Mesenchymal stem cell (in vitro differentiated cells and primary cell): Measurements from ENCODE around the gene PITX2.
A peak's percentile ranks its signal among the peaks of the same experiment; 100 is the strongest.

Source experiments
- DNase-seq: peaks from one replicate; pipeline ENCODE4 v3.0.0-alpha.2; 2013
- H2AFZ ChIP-seq: one replicate; pipeline ENCODE4 v1.6.1; 2013; ENCODE audit warnings: low read depth, mild to moderate bottlenecking, control low read depth, inconsistent platforms, low read length, moderate library complexity
- H2AK5ac ChIP-seq: 2 replicates; pipeline ENCODE4 v1.6.1; 2013; ENCODE audit warnings: low read length, moderate library complexity, mild to moderate bottlenecking, inconsistent platforms; ENCODE audit not compliant: severe bottlenecking
- H2BK120ac ChIP-seq: one replicate; pipeline ENCODE4 v1.6.1; 2013; ENCODE audit warnings: low read depth, mild to moderate bottlenecking, inconsistent platforms, low read length, moderate library complexity
- H2BK12ac ChIP-seq, 2 experiments: one replicate each; pipeline ENCODE4 v1.6.1; 2013; ENCODE audit warnings: inconsistent platforms in 2 of 2, low read length in 2 of 2, mild to moderate bottlenecking in 2 of 2, moderate library complexity in 2 of 2, control low read depth in 1 of 2
- H2BK15ac ChIP-seq: one replicate; pipeline ENCODE4 v1.6.1; 2013; ENCODE audit warnings: mild to moderate bottlenecking, low read depth, inconsistent platforms; ENCODE audit not compliant: poor library complexity, severe bottlenecking
- H2BK5ac ChIP-seq: 2 replicates; pipeline ENCODE4 v1.6.1; 2013; ENCODE audit warnings: low read depth, mild to moderate bottlenecking, low read length, control low read depth, inconsistent platforms; ENCODE audit not compliant: poor library complexity, severe bottlenecking
- H3K14ac ChIP-seq, 2 experiments: one replicate each; pipeline ENCODE4 v1.6.1; 2013; ENCODE audit warnings: inconsistent platforms in 2 of 2, low read length in 2 of 2, control low read depth in 1 of 2, mild to moderate bottlenecking in 1 of 2, moderate library complexity in 1 of 2
- H3K18ac ChIP-seq, 2 experiments: one replicate each; pipeline ENCODE4 v1.6.1; 2013; ENCODE audit warnings: inconsistent platforms in 2 of 2, low read length in 2 of 2, control low read depth in 1 of 2, low read depth in 1 of 2, mild to moderate bottlenecking in 1 of 2
- H3K23ac ChIP-seq, 2 experiments: one replicate each; pipeline ENCODE4 v1.6.1; 2013; ENCODE audit warnings: inconsistent platforms in 2 of 2, low read length in 2 of 2, mild to moderate bottlenecking in 2 of 2, moderate library complexity in 2 of 2, control low read depth in 1 of 2
- H3K27ac ChIP-seq: 2 replicates; pipeline ENCODE4 v1.5.1; 2013; ENCODE audit warnings: mild to moderate bottlenecking, moderate library complexity, low read length, control low read depth, inconsistent platforms; ENCODE audit not compliant: poor library complexity, severe bottlenecking
- H3K27me3 ChIP-seq, 2 experiments: 2 replicates each; pipeline versions ENCODE4 v1.6.1 to v1.7.0; 2013; ENCODE audit warnings: low read length in 2 of 2, mild to moderate bottlenecking in 2 of 2, moderate library complexity in 2 of 2, control low read depth in 1 of 2, inconsistent platforms in 1 of 2; ENCODE audit not compliant: control insufficient read depth in 1 of 2, insufficient read depth in 1 of 2
- H3K36me3 ChIP-seq, 2 experiments: 2 replicates each; pipeline versions ENCODE4 v1.6.1 to v1.7.0; 2013; ENCODE audit warnings: low read length in 2 of 2, control low read depth in 1 of 2, inconsistent platforms in 1 of 2, low read depth in 1 of 2, mild to moderate bottlenecking in 1 of 2; ENCODE audit not compliant: insufficient read depth in 2 of 2, control insufficient read depth in 1 of 2
- H3K4ac ChIP-seq, 2 experiments: one replicate each; pipeline ENCODE4 v1.6.1; 2013; ENCODE audit warnings: inconsistent platforms in 2 of 2, low read length in 2 of 2, mild to moderate bottlenecking in 2 of 2, moderate library complexity in 2 of 2, control low read depth in 1 of 2, low read depth in 1 of 2
- H3K4me1 ChIP-seq: 2 replicates; pipeline ENCODE4 v1.6.1; 2013; ENCODE audit warnings: low read depth, low read length, control low read depth; ENCODE audit not compliant: control insufficient read depth, insufficient read depth
- H3K4me2 ChIP-seq: 2 replicates; pipeline ENCODE4 v1.6.1; 2013; ENCODE audit warnings: low read length, mild to moderate bottlenecking, inconsistent platforms; ENCODE audit not compliant: poor library complexity, severe bottlenecking
- H3K4me3 ChIP-seq, 2 experiments: 2 replicates each; pipeline versions ENCODE4 v1.5.1 to v1.7.0; 2013; ENCODE audit warnings: low read length in 2 of 2, mild to moderate bottlenecking in 2 of 2, control low read depth in 1 of 2, low read depth in 1 of 2; ENCODE audit not compliant: insufficient read depth in 1 of 2
- H3K79me1 ChIP-seq: replicated peaks from 2 replicates; pipeline ENCODE4 v1.6.1; 2013; ENCODE audit warnings: mild to moderate bottlenecking, control low read depth, low read length, inconsistent platforms; ENCODE audit not compliant: poor library complexity, severe bottlenecking
- H3K9ac ChIP-seq: 2 replicates; pipeline ENCODE4 v1.7.0; 2013; ENCODE audit warnings: mild to moderate bottlenecking, low read length, moderate library complexity
- H3K9me3 ChIP-seq: 2 replicates; pipeline ENCODE4 v1.7.0; 2013; ENCODE audit warnings: mild to moderate bottlenecking, low read length; ENCODE audit not compliant: control insufficient read depth
- H4K8ac ChIP-seq: one replicate; pipeline ENCODE4 v1.6.1; 2013; ENCODE audit warnings: inconsistent platforms, mild to moderate bottlenecking, low read length, moderate library complexity
- H4K91ac ChIP-seq: one replicate; pipeline ENCODE4 v1.6.1; 2013; ENCODE audit warnings: mild to moderate bottlenecking, low read length, inconsistent platforms
- WGBS: methylation state at CpG from one replicate; pipeline ENCODE4 v1.1.7; 2013; ENCODE audit warnings: mixed read lengths; 5-methylcytosine and 5-hydroxymethylcytosine counted together

PITX2 gene

GRCh38 chr4:110667670-110668069 is 44.8 kb upstream of the PITX2 start:
- Histone ChIP-seq H4K8ac (no peak overlapping the region), H3K4me1 (peaks cover 2% of the 10 kb centered on the region), H3K4me2 (no peak overlapping the region), H3K27me3 (no peaks in the 10 kb centered on the region), H3K14ac (no peak overlapping the region), H3K27ac (no peak overlapping the region), H3K36me3 (no peaks in the 10 kb centered on the region), H2BK12ac (no peak overlapping the region), H3K4me3 (no peak overlapping the region), H3K9ac (no peak overlapping the region), H3K4ac (no peak overlapping the region), H3K18ac (no peak overlapping the region), H3K79me1 (no peaks in the 10 kb centered on the region), H3K23ac (no peak overlapping the region), H2BK15ac (no peak overlapping the region), H4K91ac (no peak overlapping the region), H2BK5ac (no peak overlapping the region), H2AFZ (no peak overlapping the region), H2AK5ac (no peak overlapping the region), H2BK120ac (no peak overlapping the region), H3K9me3 (no peaks in the 10 kb centered on the region)
- peak; percentile 24 for DNase-seq
- 82% methylated on average over 3 of the region's 3 CpGs for WGBS

- H3K36me3 ChIP-seq = no peaks in the 10 kb centered on the region
- H3K4ac ChIP-seq = no peak overlapping the region
- H3K4me2 ChIP-seq = no peak overlapping the region
- H2BK15ac ChIP-seq = no peak overlapping the region
- H3K27ac ChIP-seq = no peak overlapping the region
- no peak overlapping the region for H2AFZ ChIP-seq
- no peak for DNase-seq
- no peaks in the 10 kb centered on the region for H3K9me3 ChIP-seq
- H2BK5ac ChIP-seq = no peak overlapping the region
- no peak overlapping the region for H4K8ac ChIP-seq
- no peak overlapping the region for H3K18ac ChIP-seq
- H2AK5ac ChIP-seq = no peak overlapping the region
- H3K23ac ChIP-seq = no peak overlapping the region
- H3K14ac ChIP-seq = no peak overlapping the region
- H3K4me3 ChIP-seq = no peak overlapping the region
- H3K27me3 ChIP-seq = no peaks in the 10 kb centered on the region
- H4K91ac ChIP-seq = no peak overlapping the region
- no peak overlapping the region for H2BK120ac ChIP-seq
- H2BK12ac ChIP-seq = no peak overlapping the region
- H3K79me1 ChIP-seq = no peaks in the 10 kb centered on the region
- H3K4me1 ChIP-seq = peaks cover 2% of the 10 kb centered on the region
- no peak overlapping the region for H3K9ac ChIP-seq
- WGBS = 83% methylated on average over 2 of the region's 3 CpGs
Measured at GRCh38 chr4:110666030-110666429, 43.2 kb upstream of the PITX2 start.

GRCh38 chr4:110663738-110664444 is 41.0 kb upstream of the PITX2 start:
- H3K27me3 ChIP-seq = no peaks in the 10 kb centered on the region
- H3K9ac ChIP-seq = no peak overlapping the region
- H3K9me3 ChIP-seq = peaks cover 6% of the 10 kb centered on the region
- no peaks in the 10 kb centered on the region for H3K79me1 ChIP-seq
- H2BK12ac ChIP-seq = peak overlapping the region in 1 of 2 experiments; percentile 38
- H2BK5ac ChIP-seq = peak overlapping the region; percentile 24
- peak overlapping the region in 1 of 2 experiments; percentile 72 for H3K23ac ChIP-seq
- peak overlapping the region in 1 of 2 experiments; percentile 91 for H3K4ac ChIP-seq
- H2BK120ac ChIP-seq = no peak overlapping the region
- no peak overlapping the region for H3K4me2 ChIP-seq
- no peak overlapping the region for H2AFZ ChIP-seq
- H4K91ac ChIP-seq = no peak overlapping the region
- H2AK5ac ChIP-seq = peak overlapping the region; percentile 80
- H3K36me3 ChIP-seq = no peaks in the 10 kb centered on the region
- H2BK15ac ChIP-seq = no peak overlapping the region
- 16% methylated on average over 2 of the region's 2 CpGs for whole genome bisulfite sequencing
- H3K4me3 ChIP-seq = no peak overlapping the region
- no peak overlapping the region for H3K14ac ChIP-seq
- H4K8ac ChIP-seq = no peak overlapping the region
- H3K27ac ChIP-seq = no peak overlapping the region
- DNase-seq = peak; percentile 63
- peaks cover 2% of the 10 kb centered on the region for H3K4me1 ChIP-seq
- peak overlapping the region; percentile 48 to 76 for H3K18ac ChIP-seq

- Histone ChIP-seq H3K4ac (no peak overlapping the region), H3K18ac (no peak overlapping the region), H3K9ac (no peak overlapping the region), H2BK15ac (no peak overlapping the region), H3K23ac (no peak overlapping the region), H3K4me3 (no peak overlapping the region), H4K91ac (no peak overlapping the region), H3K27me3 (no peaks in the 10 kb centered on the region), H2AK5ac (no peak overlapping the region), H3K4me2 (no peak overlapping the region), H3K14ac (no peak overlapping the region), H2BK12ac (no peak overlapping the region), H3K36me3 (no peaks in the 10 kb centered on the region), H2AFZ (no peak overlapping the region), H3K4me1 (peaks cover 2% of the 10 kb centered on the region), H2BK5ac (no peak overlapping the region), H3K9me3 (peaks cover 10% of the 10 kb centered on the region), H3K79me1 (no peaks in the 10 kb centered on the region), H2BK120ac (no peak overlapping the region), H4K8ac (no peak overlapping the region), H3K27ac (no peak overlapping the region)
- no peak for DNase-seq
- no CpG with 5 or more reads among the region's 1 CpG for WGBS
Measured at GRCh38 chr4:110663206-110663605, 40.3 kb upstream of the PITX2 start.
